Calu3 (cell line): ENCODE results near the gene CACNA2D1. TPM values are rescaled to one million over a fixed set of nuclear protein-coding genes. Genes with fewer than 3 reads are reported as not detected.

ENCODE experiments used
- BruUV-seq: library from RNA; stranded (reverse); fragments of 400-500 nt; replicated peaks from 2 replicates; lab custom pipeline; 2021; lab: Mats Ljungman, UMichigan
- CTCF ChIA-PET: fragments of 300-600 bp; sonication (Branson Sonifier 250); formaldehyde crosslinking; loops from one replicate; lab custom pipeline; 2022; ENCODE audit warnings: antibody characterized with exemption; lab: Charles Lee
- DNase-seq: peaks from one replicate; pipeline ENCODE4 v3.0.0; 2022
- H3K27ac Mint-ChIP-seq: one replicate; pipeline ENCODE4 v1.8.0; 2022; ENCODE audit warnings: mixed read lengths; ENCODE audit not compliant: unreplicated experiment
- H3K27me3 Mint-ChIP-seq: one replicate; pipeline ENCODE4 v1.8.0; 2022; ENCODE audit warnings: mixed read lengths; ENCODE audit not compliant: unreplicated experiment
- H3K36me3 Mint-ChIP-seq: one replicate; pipeline ENCODE4 v1.8.0; 2022; ENCODE audit warnings: mild to moderate bottlenecking, moderate library complexity, mixed read lengths; ENCODE audit not compliant: insufficient read depth, unreplicated experiment
- H3K4me1 Mint-ChIP-seq: one replicate; pipeline ENCODE4 v1.8.0; 2022; ENCODE audit warnings: mild to moderate bottlenecking, low read depth, mixed read lengths; ENCODE audit not compliant: unreplicated experiment
- H3K4me3 Mint-ChIP-seq: one replicate; pipeline ENCODE4 v1.8.0; 2022; ENCODE audit warnings: mild to moderate bottlenecking, low read depth, moderate library complexity, mixed read lengths; ENCODE audit not compliant: unreplicated experiment
- H3K9me3 Mint-ChIP-seq: one replicate; pipeline ENCODE4 v1.8.0; 2022; ENCODE audit warnings: low read depth, mixed read lengths; ENCODE audit not compliant: unreplicated experiment
- intact Hi-C: fragments of 100-400 bp; cut with micrococcal nuclease; formaldehyde crosslinking; loops from one replicate; pipeline ENCODE4 v1.10.0; 2022; ENCODE audit not compliant: unreplicated experiment
- total RNA-seq: library from RNA; stranded (reverse); gene quantifications from 2 replicates; pipeline ENCODE4 v1.2.3, GENCODE V29; 2022
- TF ChIP-seq, protein P1 (sequence below): fragments of 200-600 bp; IDR thresholded peaks from one replicate; pipeline ENCODE4 v1.8.0; 2022; ENCODE audit warnings: antibody characterized with exemption; ENCODE audit not compliant: unreplicated experiment

The CACNA2D1 gene
- total RNA-seq, 1 experiment from 2014 or later = 10.4 TPM

DNA sequence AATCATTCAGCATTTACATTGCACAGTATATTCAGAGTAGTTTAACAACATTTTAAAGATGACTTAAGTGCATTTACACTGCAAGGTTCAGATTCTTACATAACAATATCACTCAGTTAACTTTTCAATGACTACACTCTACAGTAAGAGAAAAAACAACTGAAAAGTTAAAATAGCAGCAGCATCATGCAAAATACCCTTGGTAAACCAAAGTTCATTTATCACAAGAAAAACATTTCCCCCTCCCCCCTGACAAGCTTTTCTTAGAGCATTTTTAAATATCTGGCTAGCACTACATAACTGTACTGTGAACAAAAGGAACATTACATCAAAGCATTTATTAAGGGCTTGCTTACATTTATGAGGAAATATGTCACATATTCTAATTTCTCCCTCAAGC, 494.3 kb downstream of the CACNA2D1 start:
- TF ChIP-seq, protein P1, sequence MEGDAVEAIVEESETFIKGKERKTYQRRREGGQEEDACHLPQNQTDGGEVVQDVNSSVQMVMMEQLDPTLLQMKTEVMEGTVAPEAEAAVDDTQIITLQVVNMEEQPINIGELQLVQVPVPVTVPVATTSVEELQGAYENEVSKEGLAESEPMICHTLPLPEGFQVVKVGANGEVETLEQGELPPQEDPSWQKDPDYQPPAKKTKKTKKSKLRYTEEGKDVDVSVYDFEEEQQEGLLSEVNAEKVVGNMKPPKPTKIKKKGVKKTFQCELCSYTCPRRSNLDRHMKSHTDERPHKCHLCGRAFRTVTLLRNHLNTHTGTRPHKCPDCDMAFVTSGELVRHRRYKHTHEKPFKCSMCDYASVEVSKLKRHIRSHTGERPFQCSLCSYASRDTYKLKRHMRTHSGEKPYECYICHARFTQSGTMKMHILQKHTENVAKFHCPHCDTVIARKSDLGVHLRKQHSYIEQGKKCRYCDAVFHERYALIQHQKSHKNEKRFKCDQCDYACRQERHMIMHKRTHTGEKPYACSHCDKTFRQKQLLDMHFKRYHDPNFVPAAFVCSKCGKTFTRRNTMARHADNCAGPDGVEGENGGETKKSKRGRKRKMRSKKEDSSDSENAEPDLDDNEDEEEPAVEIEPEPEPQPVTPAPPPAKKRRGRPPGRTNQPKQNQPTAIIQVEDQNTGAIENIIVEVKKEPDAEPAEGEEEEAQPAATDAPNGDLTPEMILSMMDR = no peak
- Mint-ChIP-seq H3K4me3 (no peak overlapping the region), H3K27me3 (no peaks in the 10 kb centered on the region), H3K9me3 (no peaks in the 10 kb centered on the region), H3K36me3 (no peaks in the 10 kb centered on the region), H3K27ac (no peak overlapping the region), H3K4me1 (no peaks in the 10 kb centered on the region)
- intact Hi-C loops = no loop called here
- no peak for DNase-seq
- no TSS peak for BruUV-seq
- CTCF ChIA-PET = no interaction called here

DNA sequence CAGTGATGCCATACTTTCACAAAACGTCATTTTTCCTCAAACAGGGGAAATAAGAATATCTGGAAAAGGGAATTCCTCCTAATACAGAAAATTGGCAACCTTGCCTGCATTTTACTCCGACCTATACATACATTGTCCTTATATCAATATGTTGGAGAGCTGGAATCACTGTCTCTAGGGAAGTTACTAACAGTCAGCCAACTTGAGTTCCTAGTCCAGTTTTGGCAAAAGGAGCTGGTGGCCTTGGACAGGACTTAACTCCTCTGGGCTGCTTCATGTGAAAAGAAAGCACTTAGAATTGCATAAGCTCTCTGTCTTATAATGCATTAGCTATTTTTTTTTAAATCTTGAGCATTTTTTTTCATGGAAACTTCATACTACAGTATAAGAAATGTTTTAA, 499.5 kb downstream of the CACNA2D1 start:
- BruUV-seq = no TSS peak
- Mint-ChIP-seq H3K4me1 (no peaks in the 10 kb centered on the region), H3K27me3 (no peaks in the 10 kb centered on the region), H3K27ac (no peak overlapping the region), H3K9me3 (no peaks in the 10 kb centered on the region), H3K4me3 (no peak overlapping the region), H3K36me3 (no peaks in the 10 kb centered on the region)
- CTCF ChIA-PET = no interaction called here
- intact Hi-C loops = no loop called here
- no peak for DNase-seq
- TF ChIP-seq, protein P1 = no peak

DNA sequence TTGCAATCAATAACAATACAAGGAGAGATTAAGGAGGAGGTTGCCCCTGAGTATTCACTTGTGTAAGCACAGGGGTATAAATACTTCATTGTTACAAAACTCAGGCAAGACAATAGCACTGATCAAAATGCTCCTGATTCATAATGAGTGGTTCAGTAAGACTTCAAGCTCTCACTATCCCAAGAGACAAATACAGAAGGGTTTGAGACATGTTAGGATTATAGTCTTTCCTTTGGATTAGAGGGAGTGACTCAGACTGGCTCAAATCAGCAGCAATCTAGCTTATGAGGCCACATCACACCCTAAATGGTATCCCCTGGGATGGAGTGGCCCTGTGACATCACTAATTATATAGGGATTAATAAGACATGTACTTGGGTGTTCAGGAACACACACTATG, 506.5 kb downstream of the CACNA2D1 start:
- no peak overlapping the region for H3K27ac Mint-ChIP-seq
- TF ChIP-seq, protein P1 = no peak
- no peaks in the 10 kb centered on the region for H3K36me3 Mint-ChIP-seq
- no peaks in the 10 kb centered on the region for H3K9me3 Mint-ChIP-seq
- intact Hi-C loops = no loop called here
- CTCF ChIA-PET = no interaction called here
- no peaks in the 10 kb centered on the region for H3K27me3 Mint-ChIP-seq
- H3K4me1 Mint-ChIP-seq = no peaks in the 10 kb centered on the region
- no peak for DNase-seq
- no peak overlapping the region for H3K4me3 Mint-ChIP-seq
- no TSS peak for BruUV-seq

DNA sequence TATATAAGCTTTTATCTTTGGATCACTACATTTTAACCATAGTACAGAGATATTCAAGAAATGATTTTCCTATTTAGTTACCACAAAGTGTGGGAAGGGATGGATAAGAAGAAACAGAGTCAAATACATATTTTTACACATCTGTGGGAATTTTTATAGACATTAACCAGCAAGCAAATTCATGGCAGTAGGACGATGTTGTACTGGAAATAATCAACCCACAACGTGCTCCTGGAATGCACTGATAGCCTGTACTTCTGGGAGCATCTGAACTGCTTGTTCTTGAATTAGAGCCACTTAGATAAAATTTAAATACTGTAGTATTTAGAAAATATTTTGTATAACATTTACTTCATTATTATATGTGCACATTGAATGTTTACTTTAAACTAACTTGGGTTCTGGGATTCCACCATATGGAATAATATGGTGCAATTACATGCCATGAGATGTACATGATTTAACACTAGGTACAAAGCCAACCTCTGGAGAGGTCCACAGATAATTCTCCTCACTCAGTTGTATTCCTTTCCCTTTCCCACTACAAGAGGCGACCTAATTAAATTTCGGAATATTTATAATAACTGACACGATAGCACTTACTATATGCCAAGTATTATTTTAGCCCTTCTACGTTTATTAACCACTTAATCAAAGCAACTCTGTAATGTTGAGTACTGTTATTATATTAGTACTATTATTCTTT, 508.8 kb downstream of the CACNA2D1 start:
- TF ChIP-seq, protein P1 = no peak
- no TSS peak for BruUV-seq
- Mint-ChIP-seq H3K4me3 (no peak overlapping the region), H3K9me3 (no peaks in the 10 kb centered on the region), H3K4me1 (no peaks in the 10 kb centered on the region), H3K27me3 (no peaks in the 10 kb centered on the region), H3K27ac (no peak overlapping the region), H3K36me3 (no peaks in the 10 kb centered on the region)
- intact Hi-C loops = no loop called here
- CTCF ChIA-PET = no interaction called here
- DNase-seq = no peak
